HG02981 (cell line): ENCODE data around the gene MRPL55.
"Not testable (repeated sequence)": the region's sequence is repeated elsewhere in the genome, so short reads cannot be mapped to it uniquely, and the experiment has no call there.

Experiments
- ATAC-seq: cut with Tn5 transposase; IDR thresholded peaks from one replicate; pipeline ENCODE4 v1.9.1; 2021; ENCODE audit warnings: mild to moderate bottlenecking, moderate library complexity; ENCODE audit not compliant: unreplicated experiment

Gene MRPL55

DNA sequence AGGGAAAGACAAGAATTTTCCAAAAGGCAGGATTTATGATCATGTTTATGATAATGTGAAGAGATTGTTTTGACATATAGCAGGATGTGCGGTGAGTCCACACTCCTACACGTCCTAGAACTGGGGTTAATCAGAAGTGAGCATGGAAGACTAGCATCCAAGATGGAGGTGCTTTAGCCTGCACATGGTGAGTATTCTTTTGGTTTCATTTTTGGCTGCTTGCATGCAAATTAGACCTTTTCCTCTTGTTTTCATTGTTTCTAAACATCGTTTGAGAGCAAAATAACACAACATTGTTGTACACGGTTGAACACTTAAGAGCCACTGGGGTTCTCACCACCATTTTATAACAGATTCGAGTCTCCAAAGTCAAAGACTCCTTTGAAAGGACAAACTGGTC is 16.1 kb upstream of the MRPL55 start:
- no peak for ATAC-seq

DNA sequence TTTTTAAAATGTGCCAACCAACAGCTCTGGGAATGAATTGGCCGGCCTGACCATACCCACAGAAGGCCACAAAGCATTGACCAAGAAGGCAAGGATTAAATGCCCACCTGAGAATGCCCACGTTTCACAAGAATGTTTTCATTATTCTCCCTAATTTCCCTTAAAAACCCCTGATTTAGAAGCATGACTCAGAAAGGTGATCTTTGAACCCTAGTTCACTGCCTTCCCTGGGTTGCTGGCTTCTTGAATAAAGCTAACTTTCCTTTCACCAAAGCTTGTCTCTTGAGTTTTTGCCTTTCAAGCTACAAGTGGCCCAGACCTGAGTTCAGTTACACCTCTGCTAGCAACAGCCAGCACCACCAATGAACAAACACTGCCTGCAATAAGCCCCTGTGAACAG is 14.4 kb upstream of the MRPL55 start:
- no peak for ATAC-seq

DNA sequence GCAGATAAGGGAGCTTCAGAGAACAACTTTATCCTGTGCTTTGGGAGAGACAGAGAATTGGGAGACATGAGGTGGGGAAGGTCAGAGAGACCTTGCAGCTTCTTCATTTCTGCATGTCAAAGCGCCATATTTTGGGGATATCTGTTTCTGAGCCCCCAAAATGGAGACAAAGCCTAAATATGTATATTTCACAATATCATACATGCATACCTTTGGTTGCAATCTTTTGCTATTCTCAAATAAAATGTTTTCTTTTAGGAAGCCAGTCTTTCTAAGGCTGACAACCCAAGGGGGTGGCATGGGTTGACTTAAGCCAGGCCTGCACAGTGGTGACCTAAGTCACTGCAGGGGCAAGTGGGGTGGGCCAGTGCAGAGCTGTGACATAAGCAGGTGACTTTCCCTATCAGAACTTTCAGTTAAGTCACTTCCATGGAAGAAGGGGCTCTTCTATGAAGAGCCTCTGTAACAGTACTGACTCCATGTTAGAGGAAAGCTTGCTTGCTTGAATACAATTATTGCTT is 13.9 kb upstream of the MRPL55 start:
- no peak for ATAC-seq

DNA sequence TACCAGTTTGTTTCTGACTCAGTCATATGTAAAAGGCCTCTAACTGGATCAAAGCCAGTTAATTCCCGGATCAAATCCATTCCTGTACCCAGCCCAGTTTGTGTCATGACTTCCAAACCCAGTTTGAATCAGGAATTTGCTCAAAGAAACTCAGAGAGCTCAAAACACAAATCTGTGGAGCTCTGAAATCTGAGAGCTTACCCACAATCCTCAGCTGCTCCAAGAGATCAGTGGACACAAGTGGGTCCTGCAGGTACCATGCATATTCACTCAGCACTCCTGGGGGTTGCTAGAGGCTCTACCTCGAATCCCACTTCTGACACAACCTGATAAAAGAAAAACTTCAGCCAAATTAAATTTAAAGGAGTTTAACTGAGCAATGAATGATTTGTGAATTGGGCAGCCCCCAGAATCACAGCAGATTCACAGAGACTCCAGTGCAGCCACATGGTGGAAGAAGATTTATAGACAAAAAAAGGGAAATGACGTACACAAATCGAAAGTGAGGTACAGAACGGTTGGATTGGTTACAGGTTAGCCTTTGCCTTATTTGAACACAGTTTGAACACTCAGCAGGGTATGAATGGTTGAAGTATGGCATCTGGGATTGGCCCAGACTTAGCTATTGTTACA is 11.9 kb upstream of the MRPL55 start:
- ATAC-seq, result no peak

DNA sequence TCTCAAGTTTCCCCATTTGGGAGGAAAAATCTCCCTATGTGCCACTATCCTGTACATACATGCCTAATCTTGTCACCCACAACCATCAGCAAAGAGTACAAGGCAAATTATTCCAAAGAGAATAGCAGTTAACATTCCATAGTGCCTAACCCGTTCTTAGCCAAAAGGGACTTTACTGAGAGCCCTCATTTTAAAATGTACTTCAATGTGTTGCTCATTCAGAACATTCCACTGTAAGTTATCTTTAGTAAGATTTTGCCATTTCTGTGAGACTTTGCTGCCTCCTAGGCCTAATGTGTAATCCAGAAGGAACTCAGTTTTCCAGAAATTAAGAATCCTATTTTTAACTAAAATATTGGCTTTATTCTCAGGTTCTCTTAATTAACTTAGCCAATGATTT is 11.3 kb upstream of the MRPL55 start:
- ATAC-seq, result no peak

DNA sequence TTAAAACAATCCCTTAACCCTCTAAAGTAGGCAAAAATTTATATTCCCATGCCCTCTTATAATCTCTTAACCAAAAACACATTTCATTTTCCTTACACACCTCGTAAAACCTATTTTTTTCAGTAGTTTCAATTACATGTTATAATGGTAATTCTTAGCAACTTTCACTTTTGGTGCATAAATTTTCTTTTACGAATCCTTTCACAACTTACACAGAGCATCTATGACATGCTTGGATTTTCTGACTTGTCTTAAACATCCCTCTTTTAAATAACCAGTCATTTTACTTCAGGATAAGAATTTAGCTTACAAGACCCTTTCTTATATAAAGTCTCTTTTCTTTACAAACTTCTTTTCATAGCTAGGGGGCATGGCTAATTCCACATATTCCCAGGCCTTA is 8.9 kb upstream of the MRPL55 start:
- no peak for ATAC-seq

DNA sequence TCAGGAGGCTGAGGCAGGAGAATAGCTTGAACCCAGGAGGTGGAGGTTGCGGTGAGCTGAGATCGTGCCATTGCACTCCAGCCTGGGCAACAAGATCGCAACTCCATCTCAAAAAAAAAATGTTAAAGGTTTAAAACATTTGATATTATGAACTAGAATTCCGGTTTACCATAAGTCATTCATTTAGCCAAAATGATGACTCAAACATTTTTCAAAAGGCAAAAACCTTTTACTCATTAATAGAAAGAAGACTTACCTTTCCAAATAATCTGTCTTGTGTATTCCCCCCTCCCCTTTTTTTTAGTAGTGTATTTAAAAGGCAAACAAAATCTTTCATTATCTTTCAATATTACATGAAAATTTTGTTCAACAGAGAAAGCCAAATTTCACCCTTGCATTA is 8.2 kb upstream of the MRPL55 start:
- ATAC-seq, result no peak

DNA sequence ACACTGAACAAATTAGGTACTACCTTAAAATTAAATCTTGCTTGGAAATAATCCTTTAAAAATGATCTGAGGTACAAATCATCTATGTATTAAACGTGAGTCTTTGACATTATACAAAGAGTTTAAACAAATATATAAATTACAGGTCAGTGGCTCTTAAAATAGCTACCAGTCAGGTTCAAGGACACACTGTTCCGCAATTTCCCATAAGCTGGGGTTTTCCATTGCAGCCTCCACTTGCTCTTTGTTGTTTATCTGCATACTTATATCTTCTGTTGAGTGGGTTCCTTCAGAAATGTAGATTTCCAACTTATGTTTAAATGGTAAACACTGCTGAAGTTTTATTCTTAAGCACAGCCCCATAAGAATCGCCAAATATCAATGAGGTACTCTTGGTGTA is 5.7 kb upstream of the MRPL55 start:
- no peak for ATAC-seq

DNA sequence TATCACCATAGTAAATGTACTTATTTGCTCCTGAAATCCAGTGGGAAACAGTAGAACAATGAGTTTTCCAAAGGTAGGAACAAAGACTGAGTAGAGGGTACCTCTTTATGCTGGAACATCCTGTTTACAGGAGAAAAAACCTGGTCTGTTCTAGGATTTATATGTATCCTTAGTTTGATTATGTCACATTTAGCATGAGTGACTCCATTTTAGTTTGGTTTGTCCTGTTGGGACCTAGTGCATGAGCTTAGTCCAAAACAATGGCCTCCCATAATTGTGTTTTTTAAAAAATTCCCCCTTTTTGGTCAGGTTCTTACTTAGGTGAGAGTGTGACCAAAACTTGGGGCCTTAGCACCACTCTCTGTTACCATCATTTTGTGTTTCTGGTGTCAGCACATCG is 3.5 kb upstream of the MRPL55 start:
- no peak for ATAC-seq

DNA sequence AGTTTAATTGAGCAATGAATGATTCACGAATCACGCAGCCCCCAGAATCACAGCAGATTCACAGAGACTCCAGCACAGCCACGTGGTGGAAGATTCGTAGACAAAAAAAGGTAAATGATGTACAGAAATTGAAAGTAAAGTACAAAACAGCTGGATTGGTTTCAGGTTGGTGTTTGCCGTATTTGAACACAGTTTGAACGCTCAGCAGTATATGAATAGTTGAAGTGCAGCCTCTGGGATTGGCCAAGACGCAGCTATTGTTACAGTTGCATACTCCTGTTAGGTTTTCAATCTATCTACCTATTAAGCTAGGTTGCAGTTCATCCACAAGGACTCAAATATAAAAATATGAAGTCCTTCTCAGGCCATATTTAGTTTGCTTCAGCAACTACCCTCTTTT is 3.1 kb upstream of the MRPL55 start:
- ATAC-seq, result no peak

DNA sequence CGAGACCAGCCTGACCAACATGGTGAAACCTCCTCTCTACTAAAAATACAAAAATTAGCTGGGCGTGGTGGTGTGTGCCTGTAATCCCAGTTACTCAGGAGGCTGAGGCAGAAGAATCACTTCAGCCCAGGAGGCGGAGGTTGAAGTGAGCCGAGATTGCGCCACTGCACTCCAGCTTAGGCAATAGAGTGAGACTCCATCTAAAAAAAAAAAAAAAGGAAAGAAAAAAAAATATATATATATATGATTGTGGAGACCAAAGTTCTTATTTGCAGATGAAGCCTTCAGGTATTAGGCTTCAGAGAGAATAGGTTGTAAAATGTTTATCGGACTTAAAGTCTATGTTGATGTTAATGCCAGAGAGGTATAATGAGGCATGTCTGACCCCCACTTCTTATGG is 2.2 kb upstream of the MRPL55 start:
- not testable (repeated sequence) for ATAC-seq

DNA sequence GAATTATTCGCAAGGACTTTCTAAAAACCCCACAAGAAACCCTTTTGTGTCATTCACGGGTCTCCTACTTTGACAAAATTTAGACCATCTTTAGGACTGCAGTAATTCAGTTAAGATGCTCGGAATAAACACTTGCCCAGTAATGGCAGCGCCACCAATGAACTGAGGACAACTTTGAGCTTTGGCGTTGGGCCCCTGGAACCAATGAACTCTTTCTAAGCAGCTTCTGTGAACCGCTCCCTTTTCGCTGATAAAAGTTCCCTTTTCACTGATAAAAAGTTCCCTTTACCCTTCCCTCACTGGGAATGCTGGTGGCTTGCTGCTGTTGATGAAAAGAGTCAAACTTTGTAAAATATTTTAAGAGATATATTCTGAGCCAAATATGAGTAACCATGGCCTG is 1.5 kb upstream of the MRPL55 start:
- no peak for ATAC-seq

DNA sequence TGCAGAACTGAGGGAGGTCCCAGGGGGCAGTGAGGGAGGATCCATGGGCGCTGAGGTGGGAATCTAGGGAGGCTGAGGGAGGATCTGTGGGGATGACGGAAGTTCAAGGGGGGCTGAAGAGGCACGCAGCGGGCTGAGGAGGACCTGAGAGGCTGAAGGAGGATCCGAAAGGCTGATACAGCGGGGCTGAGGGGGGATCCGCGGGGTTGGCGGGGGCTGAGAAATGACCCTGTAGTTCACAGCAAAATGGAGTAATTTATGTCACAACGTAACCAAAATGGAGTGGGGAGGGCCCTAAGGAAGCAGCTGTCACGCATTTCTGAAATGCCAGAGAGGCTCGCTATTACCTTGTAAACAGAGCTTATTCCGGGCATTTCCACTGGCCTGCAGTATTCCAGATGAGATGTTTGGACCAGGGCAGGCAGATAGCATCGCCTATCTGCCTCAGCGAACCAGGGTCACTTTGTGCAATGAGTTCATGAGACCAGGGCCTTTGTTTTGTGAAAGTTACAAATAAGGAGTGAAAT is 926 bp upstream of the MRPL55 start:
- ATAC-seq, result no peak

DNA sequence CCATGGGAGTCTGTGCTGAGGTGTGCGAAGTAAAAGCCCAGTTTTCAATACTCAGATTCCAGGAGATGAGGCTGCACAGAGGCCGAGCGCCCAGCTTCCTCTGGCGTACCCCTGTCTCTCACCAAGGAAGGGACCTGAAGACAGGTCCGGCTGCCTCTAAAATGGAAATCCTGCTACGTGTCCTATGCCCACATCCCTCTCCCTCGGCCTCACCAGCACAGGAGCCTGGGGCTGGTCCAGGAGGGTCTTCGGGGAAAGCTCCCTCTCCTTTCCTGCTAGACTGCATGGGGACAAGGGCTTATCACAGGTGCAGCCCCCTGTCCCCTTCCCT is 392 bp downstream of the MRPL55 start:
- peak; percentile 2 for ATAC-seq

DNA sequence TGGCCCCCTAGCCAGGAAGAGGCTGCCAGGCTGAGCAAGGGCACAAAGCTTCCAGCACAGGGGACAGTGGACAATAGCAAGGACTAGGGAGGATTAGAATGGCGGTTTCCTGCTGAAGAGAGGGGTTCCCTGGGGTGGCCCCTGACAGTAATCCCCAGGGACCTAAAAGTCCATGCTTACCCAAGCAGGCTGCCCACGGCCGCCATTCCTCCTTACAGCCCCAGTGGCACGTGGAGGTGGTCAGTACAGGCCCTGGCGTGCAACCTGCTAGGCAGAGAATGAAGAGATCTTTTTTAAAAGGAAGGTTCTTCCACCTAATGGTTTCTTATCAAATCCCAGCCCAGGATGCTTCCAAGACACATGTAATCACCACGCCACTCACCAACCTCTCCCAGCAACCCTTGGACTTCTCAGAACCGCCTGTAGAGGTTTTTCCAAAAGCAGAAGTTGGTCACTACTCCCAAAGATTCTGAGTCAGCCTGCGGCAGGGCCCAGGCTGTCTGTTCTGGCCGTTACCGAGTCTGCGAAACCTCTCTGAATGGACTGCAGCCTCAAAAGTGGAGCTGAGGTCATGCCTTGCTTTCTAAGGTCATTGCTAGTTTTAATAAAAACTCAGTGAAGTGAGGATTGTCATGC is 926 bp downstream of the MRPL55 start:
- ATAC-seq, result no peak

DNA sequence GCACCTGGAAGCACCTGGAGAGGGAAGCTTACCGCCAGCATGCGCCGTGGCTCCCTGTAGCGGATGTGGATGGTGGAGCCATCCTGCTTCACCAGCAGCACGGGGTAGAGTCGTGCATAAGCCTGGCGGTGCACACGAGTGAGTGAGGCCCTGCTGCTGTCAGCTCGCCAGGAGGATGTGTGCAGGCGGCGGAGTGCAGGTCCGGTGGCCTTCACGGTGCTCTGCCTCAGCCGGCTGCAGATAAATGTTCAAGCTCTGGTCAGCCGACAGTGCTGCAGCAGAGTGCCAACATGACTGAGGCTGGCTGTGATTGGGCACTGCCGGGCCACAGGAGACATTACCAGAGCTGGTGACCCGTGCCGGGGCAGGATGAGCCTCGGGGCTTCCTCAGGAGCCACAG is 1.5 kb downstream of the MRPL55 start:
- no peak for ATAC-seq

DNA sequence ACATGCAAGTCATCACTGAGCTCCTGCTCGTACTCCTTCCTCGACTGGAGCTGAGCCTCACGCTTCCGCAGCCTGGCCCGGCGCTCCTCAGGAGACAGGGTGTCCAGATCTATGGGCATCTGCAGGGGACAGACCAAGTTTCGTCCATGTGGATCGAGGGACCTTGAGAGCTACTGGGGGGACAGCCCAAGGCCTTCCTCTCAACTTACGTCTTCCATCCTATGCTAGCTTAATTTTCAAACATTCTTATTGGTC is 2.4 kb downstream of the MRPL55 start:
- ATAC-seq, result no peak

DNA sequence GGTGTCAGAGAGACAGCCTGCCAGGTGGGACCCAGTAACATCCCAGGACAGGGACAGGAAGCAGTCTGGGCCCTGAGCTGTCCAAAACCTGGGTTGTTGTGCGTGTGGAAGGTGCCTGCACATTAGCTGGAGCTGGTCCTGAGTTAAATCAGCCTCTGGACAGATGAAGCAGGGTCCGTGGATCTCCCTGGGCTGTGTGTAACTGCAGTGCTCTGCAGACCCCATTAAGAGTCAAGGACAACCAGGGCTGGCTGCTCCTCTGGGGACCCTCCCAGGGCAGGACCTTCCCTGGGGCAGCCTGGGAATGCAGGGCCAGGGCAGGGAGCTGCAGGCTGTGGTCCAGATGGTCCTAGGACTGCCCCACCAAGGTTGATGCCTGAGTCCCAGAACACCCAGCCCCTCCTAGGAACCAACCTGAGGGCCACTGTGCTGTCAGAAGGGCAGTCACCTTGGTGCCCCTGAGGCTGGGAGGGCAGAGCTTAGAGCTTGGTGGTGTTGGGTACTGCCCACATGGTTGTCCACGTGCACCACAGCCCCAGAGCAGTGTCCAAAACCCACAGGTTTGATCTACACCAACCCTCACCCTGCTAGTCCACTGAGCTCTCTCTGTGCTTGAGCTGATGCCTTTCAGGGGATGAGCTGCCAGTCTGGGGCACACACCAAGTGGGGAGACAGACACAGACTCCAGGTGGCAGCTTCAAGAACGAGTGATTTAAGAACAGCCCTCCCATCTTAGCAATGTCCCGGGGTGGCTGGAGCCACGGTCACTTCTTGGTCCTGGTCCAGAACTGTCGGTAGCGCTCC is 2.9 kb downstream of the MRPL55 start:
- ATAC-seq, result no peak

DNA sequence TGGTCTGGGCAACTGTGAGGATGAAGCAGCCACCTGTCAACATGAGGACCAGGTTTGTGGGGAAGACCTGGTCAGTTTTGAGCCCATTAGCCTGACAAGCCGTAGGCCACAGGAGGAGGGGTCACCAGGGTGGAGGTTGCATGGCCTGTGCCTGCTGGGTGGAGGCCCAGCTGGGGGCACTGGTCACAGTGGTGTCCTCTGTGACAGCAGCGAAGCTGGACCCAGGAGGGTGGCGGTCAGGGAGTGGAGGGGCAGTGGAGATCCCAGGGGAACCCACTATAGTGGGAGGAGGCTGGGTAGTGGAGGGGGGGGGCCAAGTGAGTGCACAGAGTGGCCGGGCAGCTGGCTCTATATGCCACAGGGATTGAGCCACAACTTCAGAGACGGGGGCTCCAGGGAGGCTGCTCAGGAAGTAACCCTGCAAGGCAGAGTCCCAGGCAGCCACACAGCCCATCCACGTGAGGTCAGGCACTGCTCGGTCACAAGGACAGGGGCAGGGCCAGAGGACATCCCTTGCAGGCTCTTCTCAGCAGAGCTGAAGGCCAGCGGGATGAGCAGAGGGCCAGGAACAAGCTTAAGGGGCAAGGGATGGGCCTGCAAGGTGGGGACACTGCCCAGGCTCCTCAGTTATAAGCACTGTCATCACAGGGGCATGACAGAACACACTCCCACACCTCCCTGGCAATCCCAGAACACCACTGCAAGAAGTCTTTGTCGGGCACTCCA is 3.7 kb downstream of the MRPL55 start:
- no peak for ATAC-seq

DNA sequence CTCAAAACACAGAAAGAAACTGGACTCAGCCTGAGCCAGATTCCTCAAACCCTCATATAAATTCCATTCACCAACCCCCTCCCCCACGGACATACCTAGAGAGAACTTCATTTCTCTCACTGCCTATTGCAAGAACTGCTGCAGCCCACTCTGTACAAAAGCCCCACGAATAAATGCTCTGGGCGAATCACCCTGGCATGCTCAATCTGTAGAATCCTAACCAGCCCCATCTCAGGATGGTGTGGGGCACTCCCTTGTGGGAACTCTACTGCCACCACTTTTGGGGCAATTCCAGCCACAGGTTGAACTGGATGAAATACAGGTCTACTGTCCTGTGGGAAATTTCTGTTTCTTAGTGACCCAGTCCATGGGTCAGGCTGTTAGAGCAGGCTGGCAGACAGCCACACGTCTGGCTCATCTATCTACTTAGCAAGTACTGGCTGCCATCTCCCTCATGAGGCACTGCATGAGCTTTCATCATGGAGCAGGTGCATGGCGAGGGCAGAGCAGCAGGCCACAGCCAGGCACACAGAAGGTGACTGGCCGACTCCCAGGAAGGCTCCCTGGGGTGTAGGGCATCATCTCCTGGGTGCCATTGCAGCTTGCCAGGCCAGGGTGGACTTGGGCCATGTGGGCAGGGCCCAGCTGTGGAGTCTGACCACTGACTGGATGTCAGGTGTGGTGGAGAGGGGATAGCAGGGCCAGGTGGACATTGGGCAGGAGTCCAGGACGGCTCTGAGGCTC is 4.4 kb downstream of the MRPL55 start:
- ATAC-seq, result no peak
